ENCODE measurements around the gene SCYGR6.
"Not testable (repeated sequence)": the region's sequence is repeated elsewhere in the genome, so short reads cannot be mapped to it uniquely, and the experiment has no call there.

The SCYGR6 gene, protein sequence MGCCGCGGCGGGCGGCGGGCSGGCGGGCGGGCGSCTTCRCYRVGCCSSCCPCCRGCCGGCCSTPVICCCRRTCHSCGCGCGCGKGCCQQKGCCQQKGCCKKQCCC

DNA sequence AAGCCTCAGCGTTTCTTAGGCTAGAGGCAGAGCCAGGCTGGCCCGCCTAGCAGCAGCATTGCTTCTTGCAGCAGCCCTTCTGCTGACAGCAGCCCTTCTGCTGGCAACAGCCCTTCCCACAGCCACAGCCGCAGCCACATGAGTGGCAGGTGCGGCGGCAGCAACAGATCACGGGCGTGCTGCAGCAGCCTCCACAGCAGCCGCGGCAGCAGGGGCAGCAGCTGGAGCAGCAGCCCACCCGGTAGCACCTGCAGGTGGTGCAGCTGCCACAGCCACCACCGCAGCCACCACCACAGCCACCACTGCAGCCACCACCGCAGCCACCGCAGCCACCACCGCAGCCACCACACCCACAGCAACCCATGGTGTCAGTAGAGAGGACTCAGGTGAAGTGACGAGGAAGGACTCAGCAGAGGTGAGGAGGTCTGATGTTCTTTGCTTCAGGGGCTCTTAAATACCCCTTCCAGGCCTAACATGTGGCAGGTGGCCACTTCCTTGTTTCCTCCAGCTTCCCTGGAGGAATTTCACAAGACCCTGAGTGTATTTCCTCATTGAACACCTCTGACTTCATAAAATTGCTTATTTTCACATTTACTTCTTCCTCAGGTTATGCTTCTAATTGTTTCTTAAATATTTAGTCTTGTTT lies at the start of gene SCYGR6:
TSS of gene SCYGR6 (minus strand) at position 364 of the 646 bp plus-strand sequence. CDS start at position 364, 0 bp downstream.
- DNase-seq: no peak

DNA sequence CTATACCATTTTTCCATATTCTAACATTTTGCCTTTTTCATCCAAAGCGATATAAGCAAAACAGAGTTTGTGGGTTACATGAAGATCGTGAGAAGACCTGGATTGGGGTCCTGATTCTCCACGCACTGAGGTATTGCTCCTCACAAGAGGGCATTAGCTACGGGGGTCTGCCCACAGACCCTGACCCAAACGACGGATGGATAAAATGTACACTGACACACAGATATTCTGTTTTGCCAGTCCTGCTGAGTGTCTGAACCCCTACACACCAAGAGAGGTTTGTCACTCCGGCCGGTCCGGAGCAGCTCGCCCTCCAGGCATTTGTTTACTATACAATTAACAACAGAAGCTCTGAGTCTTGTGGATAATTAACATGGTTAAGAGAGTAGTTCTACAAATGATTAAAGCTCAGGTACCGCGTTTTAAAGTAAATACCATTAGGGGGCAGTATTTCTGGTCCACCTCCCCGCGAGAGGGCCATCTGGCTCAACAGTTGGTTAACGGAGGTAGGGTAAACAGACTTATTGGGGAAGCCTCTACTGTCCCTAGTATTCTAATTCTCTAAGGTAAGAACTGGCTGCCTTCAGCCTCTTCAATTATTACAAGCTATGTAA lies 49.6 kb upstream of the SCYGR6 start:
- DNase-seq: no peak

DNA sequence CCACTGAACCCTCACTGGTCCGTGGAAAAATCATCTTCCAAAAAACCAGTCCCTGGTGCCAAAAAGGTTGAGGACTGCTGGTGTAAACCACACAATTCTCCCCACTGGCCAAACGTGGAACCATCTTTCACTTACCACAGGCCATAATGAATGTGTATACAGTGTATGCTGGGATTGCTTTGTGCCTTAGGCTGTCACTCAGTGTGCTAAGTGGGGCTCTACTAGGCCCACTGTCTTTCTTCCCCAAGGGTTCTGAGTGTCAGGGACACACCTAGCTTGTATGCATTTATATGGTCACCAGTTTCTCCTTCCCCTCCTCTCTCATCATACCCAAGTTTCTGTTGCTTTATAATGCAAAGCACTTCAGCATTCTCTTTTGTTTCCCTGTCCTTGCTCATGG lies 48.4 kb upstream of the SCYGR6 start:
- DNase-seq: no peak

DNA sequence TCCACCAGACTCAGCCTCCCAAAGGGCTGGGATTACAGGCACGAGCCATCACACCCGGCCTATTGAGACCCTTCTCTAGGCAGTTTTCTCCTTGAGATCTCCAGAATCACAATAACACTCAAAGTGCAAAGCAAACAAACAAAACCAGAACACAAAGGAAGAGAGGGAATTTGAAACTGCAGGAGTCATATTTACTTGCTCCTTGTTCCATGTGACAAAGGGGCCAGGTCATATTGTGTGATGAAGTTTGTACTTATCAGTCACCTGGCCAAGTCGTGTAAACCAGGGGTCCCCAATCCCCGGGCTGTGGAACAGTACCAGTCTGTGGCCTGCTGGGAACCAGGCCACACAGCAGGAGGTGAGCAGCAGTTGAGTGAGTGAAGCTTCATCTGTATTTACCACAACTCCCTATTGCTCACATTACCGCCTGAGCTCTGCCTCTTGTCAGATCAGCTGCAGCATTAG lies 47.7 kb upstream of the SCYGR6 start:
- DNase-seq: no peak

DNA sequence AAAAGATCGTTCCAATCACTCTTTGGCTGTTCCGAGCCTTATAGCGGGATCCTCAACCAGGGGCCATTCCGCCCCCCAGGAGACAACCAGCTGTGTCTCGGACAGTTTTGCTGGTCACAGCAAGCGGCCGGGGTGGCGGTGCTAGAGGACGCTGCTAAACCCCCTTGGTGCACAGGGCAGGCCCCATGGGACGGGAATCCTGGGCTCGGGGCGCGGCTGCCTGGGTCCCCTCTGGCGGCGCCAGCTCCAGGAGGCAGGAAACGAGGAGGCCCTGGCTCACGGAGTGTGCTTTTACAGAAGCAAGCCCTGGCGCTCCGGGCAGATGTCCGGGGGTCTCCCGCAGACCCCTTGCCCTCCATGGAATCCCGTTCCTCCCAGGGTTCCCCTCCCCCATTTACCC lies 43.3 kb upstream of the SCYGR6 start:
- DNase-seq: no peak

DNA sequence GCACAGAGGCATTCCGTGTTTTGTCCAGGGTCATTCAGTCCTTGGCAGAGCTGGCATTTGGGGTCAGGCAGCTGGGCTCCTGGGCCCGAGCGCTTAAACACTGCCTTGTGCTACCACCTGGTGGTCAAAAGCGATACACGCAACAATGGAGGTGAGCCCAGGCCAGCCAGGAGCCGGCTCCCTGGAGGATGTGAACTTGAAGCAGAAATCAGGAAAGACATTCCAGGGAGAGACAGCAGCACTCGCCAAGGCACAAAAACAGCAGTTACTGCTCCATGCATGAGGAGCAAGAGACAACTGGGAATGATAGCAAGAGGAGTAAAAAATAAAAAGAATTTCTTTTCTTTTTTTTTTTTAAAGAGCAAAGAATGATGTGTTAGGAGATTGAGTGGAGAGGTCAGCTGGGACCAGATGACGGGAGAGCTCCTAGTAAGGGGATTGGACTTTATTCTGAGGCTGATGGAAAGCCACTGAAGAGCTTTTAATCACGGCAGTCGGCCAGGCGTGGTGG lies 41.9 kb upstream of the SCYGR6 start:
- DNase-seq: peak; percentile 29

DNA sequence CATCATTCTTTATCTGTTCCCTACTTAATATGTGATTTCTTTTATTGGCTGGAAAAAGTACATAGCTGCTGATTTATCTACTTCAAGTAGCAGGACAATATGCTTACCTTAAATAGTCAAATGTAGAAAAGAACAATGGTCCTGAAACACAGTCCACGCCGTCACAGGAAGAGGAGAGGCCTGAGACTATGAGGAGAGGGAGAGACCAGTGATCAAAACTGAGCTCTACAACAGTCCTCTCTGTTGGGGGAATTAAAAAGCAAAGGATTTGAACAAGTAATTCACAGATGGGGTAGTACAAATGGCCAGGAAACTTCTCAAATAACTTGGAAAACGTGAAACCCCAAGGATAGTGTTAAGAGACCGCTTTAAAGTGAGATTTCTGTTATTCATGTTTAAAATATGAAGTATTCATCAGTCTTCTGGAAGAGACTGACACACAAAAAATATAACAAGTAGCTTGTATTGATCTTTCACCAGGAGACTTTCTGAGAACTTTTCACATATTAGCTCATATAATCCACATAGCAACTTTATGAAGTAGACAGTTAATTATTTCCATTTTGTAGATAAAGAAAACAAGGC lies 41.3 kb upstream of the SCYGR6 start:
- DNase-seq: no peak

DNA sequence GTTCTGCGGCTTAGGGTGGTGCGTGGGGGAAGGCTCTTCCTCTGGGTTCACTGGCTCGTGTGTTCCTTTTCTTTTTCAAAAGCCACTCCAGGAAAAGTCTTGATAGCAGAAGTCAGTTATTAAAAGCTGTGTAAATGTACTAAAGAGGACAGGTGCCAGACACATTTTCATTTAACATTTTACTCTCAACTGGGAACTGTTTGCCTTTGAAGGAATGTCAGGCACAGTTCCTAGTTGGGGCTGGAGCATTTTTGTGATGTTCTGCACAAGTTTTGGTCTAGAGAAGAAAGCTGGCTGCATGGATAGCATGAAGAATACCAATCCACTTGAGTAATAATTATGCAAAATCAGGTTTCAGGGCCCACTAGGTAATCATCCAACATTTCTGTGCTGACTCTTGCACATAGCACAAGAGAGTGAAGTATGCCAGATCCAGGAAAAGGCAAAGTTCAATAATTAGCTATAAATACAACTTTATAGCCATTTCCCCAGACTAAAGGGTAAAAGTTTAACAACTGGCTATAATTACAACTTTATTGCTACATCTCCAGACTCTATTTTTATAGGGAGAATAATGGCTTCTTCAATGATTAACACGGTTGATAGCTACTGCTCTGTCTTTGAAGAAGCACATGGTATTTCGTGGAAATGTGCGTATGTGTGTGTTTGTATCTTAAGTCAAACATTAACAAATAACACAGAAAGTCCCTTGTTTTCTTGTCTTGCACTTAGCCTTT lies 37.4 kb upstream of the SCYGR6 start:
- no peak for DNase-seq

DNA sequence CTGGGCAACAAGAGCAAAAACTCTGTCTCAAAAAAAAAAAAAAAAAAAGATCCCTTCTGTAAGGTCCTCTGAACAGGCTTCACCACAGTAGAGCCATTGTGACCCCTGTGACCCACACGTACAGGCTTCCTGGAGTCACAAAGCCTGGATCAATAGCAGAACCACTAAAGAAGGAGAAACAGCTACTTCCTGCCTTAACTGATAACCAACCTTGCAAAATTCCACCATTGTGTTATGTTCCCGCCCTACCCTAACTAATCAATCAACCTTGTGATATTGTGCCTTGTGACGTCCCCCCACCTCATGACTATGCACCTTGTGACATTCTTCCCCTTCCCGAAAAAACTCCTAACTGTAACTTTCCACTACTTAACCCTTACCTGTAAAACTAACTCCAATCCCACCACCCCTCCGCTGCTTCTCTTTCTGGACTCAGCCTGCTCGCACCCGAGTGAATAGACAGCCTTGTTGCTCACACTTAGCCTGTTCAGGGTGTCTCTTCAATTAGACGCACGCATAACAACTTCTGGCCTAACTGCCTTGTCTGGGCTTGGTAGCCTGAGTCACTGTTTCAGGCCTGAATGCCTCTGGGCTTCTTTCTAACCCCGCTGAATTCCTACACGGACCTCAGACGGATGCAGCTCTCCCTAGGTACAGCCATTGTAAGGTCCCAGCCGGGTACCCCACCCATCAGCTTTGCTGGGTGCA lies 35.0 kb upstream of the SCYGR6 start:
- no peak for DNase-seq

DNA sequence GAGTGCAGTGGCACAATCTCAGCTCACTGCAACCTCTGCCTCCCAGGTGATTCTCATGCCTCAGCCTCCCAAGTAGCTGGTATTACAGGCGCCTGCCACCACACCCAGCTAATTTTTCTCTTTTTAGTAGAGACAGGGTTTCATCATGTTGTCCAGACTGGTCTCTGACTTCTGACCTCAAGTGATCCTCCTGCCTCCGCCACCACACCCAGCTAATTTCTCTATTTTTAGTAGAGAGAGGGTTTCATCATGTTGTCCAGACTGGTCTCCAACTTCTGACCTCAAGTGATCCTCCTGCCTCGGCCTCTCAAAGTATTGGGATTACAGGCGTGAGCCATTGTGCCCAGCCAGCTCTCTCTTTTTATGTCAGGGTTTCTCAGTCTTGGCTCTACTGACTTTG lies 31.7 kb upstream of the SCYGR6 start:
- DNase-seq: not testable (repeated sequence)

DNA sequence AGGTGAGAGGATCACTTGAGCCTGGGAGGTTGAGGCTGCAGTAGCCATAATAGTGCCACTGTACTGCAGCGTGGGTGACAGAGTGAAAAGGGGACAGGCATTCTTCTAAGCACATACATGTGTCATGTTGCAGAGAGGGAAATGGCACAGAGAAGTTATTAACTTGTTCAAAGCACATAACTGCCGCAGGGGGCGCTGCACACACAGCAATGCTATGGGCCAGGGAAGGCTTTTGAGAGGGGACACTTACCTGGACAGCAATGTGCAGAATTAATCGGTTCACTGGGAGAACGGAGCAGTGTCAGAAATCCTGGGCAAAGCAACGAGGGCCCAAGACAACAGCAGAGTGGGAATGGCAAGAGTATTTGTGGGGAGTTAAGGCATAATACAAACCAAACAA lies 23.5 kb upstream of the SCYGR6 start:
- no peak for DNase-seq

DNA sequence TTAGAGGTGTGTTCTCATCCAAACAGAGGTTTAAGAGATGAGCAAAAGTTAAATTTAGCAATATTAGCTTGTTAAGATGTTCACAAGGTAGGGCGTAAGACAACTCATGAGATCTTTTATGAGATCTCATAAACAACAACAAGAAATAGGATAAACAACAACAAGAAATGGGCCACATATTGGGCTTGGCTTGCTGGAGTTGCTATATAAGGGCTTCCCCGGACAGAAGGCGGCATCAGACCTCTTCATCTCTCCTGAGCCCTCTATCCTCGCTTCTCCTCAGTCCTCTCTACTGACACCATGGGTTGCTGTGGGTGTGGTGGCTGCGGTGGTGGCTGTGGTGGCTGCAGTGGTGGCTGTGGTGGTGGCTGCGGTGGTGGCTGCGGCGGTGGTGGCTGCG lies 21.0 kb upstream of the SCYGR6 start, which contains the start of gene SCYGR8:
TSS of gene SCYGR8 (plus strand) at position 301 of the 400 bp plus-strand sequence. CDS start at position 301, 0 bp downstream.
- DNase-seq: no peak

DNA sequence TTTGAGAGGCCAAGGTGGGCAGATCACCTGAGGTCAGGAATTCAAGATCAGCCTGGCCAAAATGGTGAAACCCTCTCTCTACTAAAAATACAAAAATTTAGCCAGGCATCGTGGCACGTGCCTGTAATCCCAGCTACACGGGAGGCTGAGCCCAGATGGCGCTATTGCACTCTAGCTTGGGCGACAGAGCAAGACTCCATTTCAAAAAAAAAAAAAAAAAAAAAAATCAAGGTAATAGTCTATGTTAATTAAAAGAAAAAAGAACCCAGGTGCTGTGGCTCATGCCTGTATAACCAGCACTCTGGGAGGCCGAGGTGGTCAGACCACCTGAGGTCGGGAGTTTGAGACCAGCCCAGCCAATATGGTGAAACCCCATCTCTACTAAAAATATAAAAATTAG lies 16.1 kb upstream of the SCYGR6 start:
- not testable (repeated sequence) for DNase-seq

DNA sequence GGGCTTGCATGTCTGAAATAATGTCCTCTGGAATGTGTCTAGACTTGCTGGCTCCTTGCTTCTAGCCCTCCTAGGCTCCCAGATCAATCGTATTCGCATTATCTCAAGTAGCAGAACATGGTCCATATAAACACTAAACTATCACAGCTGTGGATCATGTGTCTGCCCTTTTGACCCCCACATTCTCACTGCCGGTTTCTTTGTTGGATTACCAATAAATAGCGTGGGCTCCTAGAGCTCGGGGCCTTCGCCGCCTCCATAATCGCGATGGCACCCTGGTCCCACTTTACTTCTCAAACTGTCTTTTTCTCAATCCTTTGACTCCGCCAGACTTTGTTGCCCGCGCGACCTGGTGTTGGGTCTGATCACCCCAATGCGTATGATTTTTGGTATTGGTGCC lies 14.8 kb upstream of the SCYGR6 start:
- DNase-seq: no peak

DNA sequence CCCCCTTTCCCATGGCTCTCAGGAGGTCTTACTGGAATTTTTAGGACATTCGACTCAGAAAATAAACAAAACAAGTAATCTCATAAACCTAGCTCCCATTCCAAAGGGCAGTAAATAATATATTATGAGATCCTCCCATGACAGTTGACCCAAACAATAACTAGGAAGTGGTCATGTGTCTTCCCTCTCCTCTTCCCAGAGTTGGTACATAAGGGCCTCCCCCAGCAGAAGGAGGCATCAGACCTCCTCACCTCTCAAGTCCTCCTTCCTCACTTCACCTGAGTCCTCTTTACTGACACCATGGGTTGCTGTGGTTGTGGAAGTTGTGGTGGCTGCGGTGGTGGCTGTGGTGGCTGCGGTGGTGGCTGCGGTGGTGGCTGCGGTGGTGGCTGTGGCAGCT lies 3.5 kb upstream of the SCYGR6 start, which contains the start of gene SCYGR7:
TSS of gene SCYGR7 (plus strand) at position 301 of the 400 bp plus-strand sequence. CDS start at position 301, 0 bp downstream.
- no peak for DNase-seq

DNA sequence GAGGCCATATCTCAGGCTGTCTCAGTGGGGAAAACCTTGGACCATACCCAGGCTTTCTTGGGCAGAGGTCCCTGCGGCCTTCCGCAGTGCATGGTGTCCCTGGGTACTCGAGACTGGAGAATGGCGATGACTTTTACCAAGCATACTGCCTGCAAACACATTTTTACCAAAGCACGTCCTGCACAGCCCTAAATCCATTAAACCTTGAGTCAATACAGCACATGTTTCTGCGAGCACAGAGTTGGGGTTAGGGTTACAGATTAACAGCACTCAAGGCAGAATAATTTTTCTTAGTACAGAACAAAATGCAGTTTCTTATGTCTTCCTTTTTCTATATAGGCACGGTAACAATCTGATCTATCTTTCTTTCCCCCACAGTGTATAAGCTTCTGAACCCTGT lies 1.7 kb downstream of the SCYGR6 start:
- DNase-seq: not testable (repeated sequence)

DNA sequence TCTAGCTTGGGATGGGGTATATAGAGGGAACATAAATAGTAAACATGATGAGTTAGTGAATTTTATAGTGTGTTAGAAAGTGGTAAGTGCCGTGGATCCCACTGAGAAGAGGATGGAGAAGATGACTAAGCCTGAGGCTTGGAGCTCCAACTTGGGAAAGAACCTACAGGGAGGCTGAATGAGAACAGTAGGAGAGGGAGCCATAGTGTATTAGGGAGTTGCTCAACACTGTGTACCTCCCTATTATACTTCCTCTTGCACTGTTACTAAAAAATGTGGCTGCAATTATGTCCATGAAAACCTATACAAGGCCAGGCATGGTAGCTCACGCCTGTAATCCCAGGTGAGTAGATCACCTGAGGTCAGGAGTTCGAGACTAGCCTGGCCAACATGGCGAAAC lies 3.9 kb downstream of the SCYGR6 start:
- DNase-seq: no peak

DNA sequence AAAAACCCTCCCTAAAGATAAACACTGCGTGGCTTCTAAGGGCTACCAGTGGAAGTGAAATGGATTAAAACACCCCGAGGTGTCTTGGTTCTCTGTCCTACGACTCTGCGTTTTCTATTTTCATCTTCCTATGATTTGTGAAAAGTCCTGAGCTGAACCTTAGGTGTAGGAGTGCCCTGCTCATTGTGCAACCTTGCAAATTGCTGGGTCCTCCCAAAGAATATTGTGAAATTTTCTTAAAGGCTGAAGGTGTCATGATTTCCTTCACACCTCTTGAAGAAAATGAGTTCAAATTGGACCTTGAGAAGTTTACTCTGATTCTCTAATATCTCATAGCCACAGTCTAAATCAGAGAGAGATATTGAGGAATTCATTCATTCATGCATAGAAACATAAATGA lies 4.9 kb downstream of the SCYGR6 start:
- no peak for DNase-seq

DNA sequence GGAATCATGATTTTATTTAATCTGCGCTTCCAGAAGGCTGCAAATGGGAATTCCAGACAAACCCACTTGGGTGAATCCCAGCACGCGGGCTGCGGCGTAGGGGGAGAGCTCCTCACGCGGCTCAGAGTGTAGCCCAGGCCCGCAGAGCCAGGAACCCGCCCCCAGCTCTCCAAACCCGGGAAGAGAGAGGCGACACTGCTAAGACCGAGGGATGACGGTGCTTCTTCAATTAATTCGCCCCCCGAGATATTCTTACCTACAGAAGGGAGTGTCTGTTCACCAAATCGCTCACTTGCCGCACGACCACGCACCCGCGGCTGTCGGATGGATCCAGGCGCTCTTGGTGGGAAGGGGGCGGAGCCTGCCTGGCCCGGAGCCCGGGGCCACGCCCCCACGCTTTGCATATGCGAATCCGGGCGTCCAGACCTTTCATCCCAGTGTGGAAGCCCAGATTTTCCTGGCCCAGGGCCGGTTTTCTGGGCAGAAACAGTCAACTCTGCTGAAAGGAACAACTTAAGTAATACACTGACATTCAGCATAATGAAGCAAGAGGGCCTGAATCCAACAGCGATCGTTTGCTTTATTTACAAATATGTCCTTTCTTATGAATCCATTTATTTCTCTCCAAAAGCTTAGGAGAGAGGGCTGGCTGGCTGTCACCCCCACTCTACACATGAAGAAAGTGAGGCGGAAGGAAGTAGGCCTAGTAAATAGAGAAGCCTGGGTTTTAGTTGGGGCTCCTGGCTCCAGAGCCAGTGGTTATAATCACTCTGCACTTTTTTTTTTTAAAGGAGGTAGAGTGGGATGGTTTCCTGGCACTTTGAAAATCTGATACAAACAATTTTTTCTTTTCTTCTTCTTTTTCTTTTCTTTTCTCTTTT lies 6.6 kb downstream of the SCYGR6 start, which contains the start of gene SLC19A3:
TSS of gene SLC19A3 (minus strand) at position 342 of the 881 bp plus-strand sequence. CDS start 15,710 bp downstream, outside the sequence.
- no peak for DNase-seq

DNA sequence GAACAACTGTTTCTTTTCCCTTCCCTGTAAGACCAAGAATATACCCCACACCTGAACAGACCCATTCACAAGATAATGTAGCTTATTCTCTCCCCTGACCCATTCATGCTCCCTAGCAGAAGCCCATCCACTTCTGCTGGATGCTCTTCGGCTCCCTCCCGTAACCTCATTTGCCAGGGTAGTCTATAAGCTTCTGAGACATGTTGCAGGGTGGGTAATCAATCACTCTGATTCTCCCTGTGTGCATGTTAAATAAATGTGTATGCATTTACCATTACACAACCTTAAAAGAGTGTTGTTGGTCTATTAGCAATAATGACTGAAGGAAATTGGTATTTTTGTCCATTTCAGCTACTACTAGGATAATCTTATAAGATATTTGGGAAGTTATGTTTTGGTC lies 8.1 kb downstream of the SCYGR6 start:
- DNase-seq: no peak

DNA sequence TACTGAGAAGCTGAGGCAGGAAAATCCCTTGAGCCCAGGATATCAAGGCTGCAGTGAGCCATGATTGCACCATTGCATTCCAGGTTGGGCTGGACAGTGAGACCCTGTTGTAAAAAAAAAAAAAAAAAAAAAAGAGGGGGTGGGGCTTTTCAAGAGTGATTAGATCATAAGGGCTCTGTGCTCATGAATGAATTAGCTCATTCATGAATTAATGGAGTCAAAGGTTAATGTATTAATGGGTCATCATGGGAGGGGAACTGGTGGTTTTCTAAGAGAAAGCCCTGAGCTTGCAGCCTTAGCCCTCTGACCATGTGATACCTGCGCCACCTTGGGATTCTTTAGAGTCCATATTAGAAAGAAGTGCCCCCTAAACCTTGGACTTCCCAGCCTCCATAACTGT lies 11.3 kb downstream of the SCYGR6 start:
- no peak for DNase-seq

Measured in NCI-H146 (cell line).